Measurements from ENCODE around the gene ADGRE2.

DNA sequence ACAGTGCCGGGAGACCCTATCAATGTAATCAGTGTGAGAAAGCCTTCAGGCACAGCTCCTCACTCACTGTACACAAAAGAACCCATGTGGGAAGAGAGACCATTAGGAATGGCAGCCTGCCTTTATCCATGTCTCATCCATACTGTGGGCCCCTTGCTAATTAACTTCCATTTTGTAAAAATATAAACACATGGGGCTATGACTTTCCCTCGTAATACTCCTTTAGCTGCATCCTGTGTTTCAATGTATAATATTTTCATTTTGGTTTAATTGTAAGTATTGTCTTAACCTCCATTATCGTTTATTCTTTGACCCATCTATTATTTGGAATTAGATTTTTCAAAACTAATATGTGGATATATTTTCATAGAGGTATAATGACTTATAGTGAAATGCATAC lies 59.2 kb downstream of the ADGRE2 start:
- TF ChIP-seq CTCF (IDR thresholded peaks at IDR 0.05) (no peak), POLR2AphosphoS5 (IDR thresholded peaks at IDR 0.05) (no peak), POLR2A (IDR thresholded peaks at IDR 0.05) (no peak), EP300 (IDR thresholded peaks at IDR 0.05) (no peak)

Data from suprapubic skin (tissue), 4 donors.